Osteocyte (in vitro differentiated cells): ENCODE measurements around the gene PAX8. TPM values are rescaled to one million over a fixed set of nuclear protein-coding genes. Genes with fewer than 3 reads are reported as not detected.

Source experiments
- DNase-seq: peaks from one replicate; pipeline ENCODE4 v3.0.0; 2021; ENCODE audit warnings: mixed read lengths; ENCODE audit not compliant: unreplicated experiment; ENCODE audit errors: extremely low spot score
- H3K27ac Mint-ChIP-seq: one replicate; pipeline ENCODE4 v1.8.0; 2021; ENCODE audit warnings: mild to moderate bottlenecking, mixed read lengths; ENCODE audit not compliant: unreplicated experiment
- H3K27me3 Mint-ChIP-seq: one replicate; pipeline ENCODE4 v1.8.0; 2021; ENCODE audit warnings: mixed read lengths; ENCODE audit not compliant: unreplicated experiment
- H3K36me3 Mint-ChIP-seq: one replicate; pipeline ENCODE4 v1.8.0; 2021; ENCODE audit warnings: mixed read lengths; ENCODE audit not compliant: unreplicated experiment
- H3K4me1 Mint-ChIP-seq: one replicate; pipeline ENCODE4 v1.8.0; 2021; ENCODE audit warnings: mixed read lengths; ENCODE audit not compliant: unreplicated experiment
- H3K4me3 Mint-ChIP-seq: one replicate; pipeline ENCODE4 v1.8.0; 2021; ENCODE audit warnings: mild to moderate bottlenecking, moderate library complexity, mixed read lengths; ENCODE audit not compliant: unreplicated experiment
- H3K9me3 Mint-ChIP-seq: one replicate; pipeline ENCODE4 v1.8.0; 2021; ENCODE audit warnings: mixed read lengths; ENCODE audit not compliant: unreplicated experiment
- CTCF ChIP-seq: fragments of 200-600 bp; sonication (generic); IDR thresholded peaks from 2 replicates; pipeline ENCODE4 v1.5.0; 2021; ENCODE audit warnings: antibody characterized with exemption, mild to moderate bottlenecking, moderate library complexity
- total RNA-seq: library from RNA; stranded (reverse); gene quantifications from 2 replicates; pipeline ENCODE4 v1.2.1, GENCODE V29; 2021

Gene PAX8
- total RNA-seq, 1 donor from 2014 or later = not detected

- Mint-ChIP-seq H3K36me3 (no peaks in the 10 kb centered on the region), H3K4me3 (no peak overlapping the region), H3K27me3 (peaks cover 17% of the 10 kb centered on the region), H3K4me1 (peaks cover 11% of the 10 kb centered on the region), H3K9me3 (no peaks in the 10 kb centered on the region), H3K27ac (no peak overlapping the region)
- TF ChIP-seq CTCF = no peak
- no peak for DNase-seq
Measured at GRCh38 chr2:113187771-113188170, 91.0 kb downstream of the PAX8 start.

- DNase-seq = no peak
- peaks cover 17% of the 10 kb centered on the region for H3K27me3 Mint-ChIP-seq
- H3K4me1 Mint-ChIP-seq = peaks cover 11% of the 10 kb centered on the region
- no peak overlapping the region for H3K27ac Mint-ChIP-seq
- no peaks in the 10 kb centered on the region for H3K36me3 Mint-ChIP-seq
- no peak for TF ChIP-seq CTCF
- H3K4me3 Mint-ChIP-seq = no peak overlapping the region
- H3K9me3 Mint-ChIP-seq = no peaks in the 10 kb centered on the region
Measured at GRCh38 chr2:113186433-113186796, 92.3 kb downstream of the PAX8 start.

DNA sequence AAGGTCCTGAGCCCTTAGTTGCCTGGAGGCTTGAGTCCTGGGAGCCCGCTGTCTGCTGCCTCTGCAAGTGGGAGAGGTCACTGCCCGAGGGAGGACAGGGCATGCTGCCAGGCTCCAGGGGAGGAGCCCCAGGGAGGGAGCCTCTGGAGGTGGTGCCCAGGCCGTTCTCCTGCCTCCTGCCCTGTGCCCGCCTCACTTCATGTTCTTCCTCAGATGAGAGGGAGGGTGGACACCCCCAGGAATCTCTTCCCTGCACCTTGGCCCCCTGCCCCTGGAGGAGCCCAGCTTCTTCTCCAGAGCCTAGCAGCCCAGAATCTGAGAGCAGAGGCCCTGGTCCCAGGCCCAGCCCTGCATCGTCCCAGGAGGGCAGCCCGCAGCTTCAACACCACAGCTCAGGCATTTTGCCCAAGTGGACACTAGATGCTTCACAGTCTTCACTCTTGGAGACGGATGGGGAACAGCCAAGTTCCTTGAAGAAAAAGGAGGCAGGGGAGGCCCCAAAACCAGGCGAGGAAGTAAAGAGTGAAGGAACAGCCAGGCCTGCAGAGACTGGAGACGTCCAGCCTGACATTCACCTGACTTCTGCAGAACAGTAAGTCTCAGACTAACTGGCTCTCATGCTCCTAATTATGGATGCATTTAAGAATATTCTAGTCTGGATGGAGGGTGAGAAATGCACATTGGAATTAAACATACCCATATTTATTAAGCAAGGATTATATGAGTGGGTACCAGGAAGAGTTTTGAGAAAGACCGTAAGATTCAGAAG, 92.9 kb downstream of the PAX8 start:
- no peak for DNase-seq
- Mint-ChIP-seq H3K36me3 (no peaks in the 10 kb centered on the region), H3K4me3 (no peak overlapping the region), H3K27me3 (peaks cover 15% of the 10 kb centered on the region), H3K4me1 (peaks cover 11% of the 10 kb centered on the region), H3K27ac (no peak overlapping the region), H3K9me3 (no peaks in the 10 kb centered on the region)
- TF ChIP-seq CTCF = no peak

DNA sequence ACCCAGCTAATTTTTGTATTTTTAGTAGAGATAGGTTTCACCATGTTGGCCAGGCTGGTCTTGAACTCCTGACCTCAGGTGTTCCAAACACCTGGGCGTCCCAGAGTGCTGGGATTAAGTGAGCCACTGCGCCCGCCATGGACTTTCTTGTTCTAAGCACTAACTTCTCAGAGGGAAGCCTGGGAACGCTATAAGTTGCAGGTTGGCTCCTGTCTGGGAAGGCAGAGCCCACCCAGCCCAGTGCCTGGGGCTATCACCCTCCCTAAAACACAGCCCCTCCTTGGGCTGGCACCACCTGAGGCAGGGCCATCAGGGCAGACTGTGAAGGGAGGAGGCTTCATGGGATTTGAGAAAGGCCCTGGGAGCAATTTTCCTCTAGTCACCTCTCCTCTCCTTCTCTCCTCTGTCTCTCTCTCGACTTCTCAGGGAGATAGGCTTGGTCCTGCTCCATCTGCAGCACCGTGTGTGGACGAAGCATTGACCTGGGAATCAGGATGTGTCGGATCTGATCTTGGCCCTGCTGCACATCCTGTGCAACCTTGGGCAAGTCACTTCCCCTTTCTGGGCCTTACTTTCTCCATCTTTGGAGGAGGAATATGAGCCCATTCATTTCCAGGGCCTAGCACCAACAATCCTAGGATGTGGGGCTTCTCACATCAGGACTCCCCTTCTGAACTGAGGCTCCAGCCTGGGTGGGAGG, 94.0 kb downstream of the PAX8 start:
- no peak for TF ChIP-seq CTCF
- Mint-ChIP-seq H3K4me3 (no peak overlapping the region), H3K36me3 (no peaks in the 10 kb centered on the region), H3K27ac (no peak overlapping the region), H3K27me3 (peaks cover 4% of the 10 kb centered on the region), H3K9me3 (no peaks in the 10 kb centered on the region), H3K4me1 (peaks cover 14% of the 10 kb centered on the region)
- DNase-seq = no peak

DNA sequence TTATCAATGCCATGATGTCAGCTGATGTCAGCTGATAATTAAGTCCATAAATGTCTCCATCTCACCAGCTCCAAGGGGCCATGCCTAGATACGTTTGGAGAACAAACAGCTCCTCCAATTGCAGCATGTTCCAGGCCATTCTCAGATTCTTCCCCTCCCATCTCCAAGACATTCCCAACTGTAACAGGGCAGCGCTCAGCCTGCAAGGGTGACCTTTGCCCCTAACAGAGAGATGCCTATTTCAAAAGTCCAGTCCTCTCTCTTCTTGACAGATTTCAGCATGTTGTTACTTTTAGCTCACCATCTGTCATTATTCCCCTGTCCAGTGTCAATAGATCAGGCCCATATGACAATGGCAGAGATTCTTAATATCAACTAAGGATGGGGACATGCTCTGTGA, 95.0 kb downstream of the PAX8 start:
- TF ChIP-seq CTCF = no peak
- no peaks in the 10 kb centered on the region for H3K9me3 Mint-ChIP-seq
- H3K27me3 Mint-ChIP-seq = peaks cover under 1% of the 10 kb centered on the region
- no peak overlapping the region for H3K27ac Mint-ChIP-seq
- DNase-seq = no peak
- H3K4me1 Mint-ChIP-seq = peaks cover 14% of the 10 kb centered on the region
- H3K4me3 Mint-ChIP-seq = no peak overlapping the region
- H3K36me3 Mint-ChIP-seq = no peaks in the 10 kb centered on the region
